Endodermal cell (in vitro differentiated cells): ENCODE results near the gene CLCF1. TPM values are rescaled to one million over a fixed set of nuclear protein-coding genes. Genes with fewer than 3 reads are reported as not detected.
A peak's percentile ranks its signal among the peaks of the same experiment; 100 is the strongest.

Experiments
- DNase-seq: peaks from one replicate; pipeline ENCODE4 v3.0.0-alpha.2; 2017
- H3K27ac ChIP-seq: 2 replicates; pipeline ENCODE4 v1.5.1; 2013; ENCODE audit warnings: mild to moderate bottlenecking, low read depth, low read length, moderate library complexity
- H3K27me3 ChIP-seq: 2 replicates; pipeline ENCODE4 v1.6.1; 2013; ENCODE audit warnings: mild to moderate bottlenecking, low read length, moderate library complexity; ENCODE audit not compliant: insufficient read depth, control insufficient read depth, poor library complexity, severe bottlenecking
- H3K36me3 ChIP-seq: 2 replicates; pipeline ENCODE4 v1.7.0; 2013; ENCODE audit warnings: mild to moderate bottlenecking, low read length, moderate library complexity; ENCODE audit not compliant: control insufficient read depth, insufficient read depth
- H3K4me1 ChIP-seq: one replicate; pipeline ENCODE4 v1.7.0; 2013; ENCODE audit warnings: low read length; ENCODE audit not compliant: control insufficient read depth, insufficient read depth
- H3K4me3 ChIP-seq: 2 replicates; pipeline ENCODE4 v1.5.1; 2013; ENCODE audit warnings: mild to moderate bottlenecking, low read length, moderate library complexity
- H3K9ac ChIP-seq: 2 replicates; pipeline ENCODE4 v1.6.1; 2013; ENCODE audit warnings: mild to moderate bottlenecking, low read length, moderate library complexity; ENCODE audit not compliant: poor library complexity, severe bottlenecking; ENCODE audit errors: extremely low read depth
- H3K9me3 ChIP-seq: 2 replicates; pipeline ENCODE4 v1.6.1; 2013; ENCODE audit warnings: mild to moderate bottlenecking, low read length, moderate library complexity; ENCODE audit not compliant: control insufficient read depth
- H3K27ac Mint-ChIP-seq: 2 replicates; pipeline ENCODE4 v1.8.0; 2020; ENCODE audit warnings: mixed read lengths
- H3K27me3 Mint-ChIP-seq: 2 replicates; pipeline ENCODE4 v1.8.0; 2021; ENCODE audit warnings: mild to moderate bottlenecking, mixed read lengths; ENCODE audit not compliant: insufficient read depth
- H3K36me3 Mint-ChIP-seq: 2 replicates; pipeline ENCODE4 v1.8.0; 2020; ENCODE audit warnings: low read depth, mixed read lengths
- H3K4me1 Mint-ChIP-seq: 2 replicates; pipeline ENCODE4 v1.8.0; 2020; ENCODE audit warnings: mixed read lengths
- H3K4me3 Mint-ChIP-seq: 2 replicates; pipeline ENCODE4 v1.8.0; 2020; ENCODE audit warnings: mild to moderate bottlenecking, moderate library complexity, mixed read lengths
- H3K9me3 Mint-ChIP-seq: 2 replicates; pipeline ENCODE4 v1.8.0; 2020; ENCODE audit warnings: mild to moderate bottlenecking, mixed read lengths
- WGBS, 2 experiments: methylation state at CpG; one replicate each; pipeline versions ENCODE4 v1.1.5 to v1.1.7; 2013; ENCODE audit warnings: missing lambda C conversion rate in 2 of 2, mixed read lengths in 1 of 2; ENCODE audit not compliant: insufficient coverage in 1 of 2, insufficient read length in 1 of 2; 5-methylcytosine and 5-hydroxymethylcytosine counted together
- total RNA-seq, 2 donors: library from RNA; stranded (reverse); fragmentation: NEBNext Ultra II Directional in 1 of 2; extraction: Animal tissue kit (Norgen Biotek cat#: 25700) in 1 of 2; gene quantifications; 2 replicates in 1 of 2; 3 replicates in 1 of 2; pipeline ENCODE4 v1.2.1, GENCODE V29; 2021
- TF ChIP-seq, protein P1 (sequence below): fragments of 200-600 bp; sonication (generic); conservative IDR thresholded peaks from 2 replicates; pipeline ENCODE4 v1.5.0; 2021; ENCODE audit warnings: antibody characterized with exemption, mild to moderate bottlenecking

CLCF1 gene
- total RNA-seq, 2 donors from 2014 or later: 3.6 to 4.8 TPM

- H3K9me3 Mint-ChIP-seq: no peaks in the 10 kb centered on the region
- H3K36me3 Mint-ChIP-seq: no peaks in the 10 kb centered on the region
- Histone ChIP-seq H3K4me1 (peaks cover 22% of the 10 kb centered on the region), H3K27me3 (no peaks in the 10 kb centered on the region), H3K9ac (no peak overlapping the region), H3K4me3 (no peak overlapping the region), H3K27ac (no peak overlapping the region), H3K9me3 (no peaks in the 10 kb centered on the region), H3K36me3 (no peaks in the 10 kb centered on the region)
- peak; percentile 51 for DNase-seq
- H3K27me3 Mint-ChIP-seq: peaks cover 56% of the 10 kb centered on the region
- H3K4me3 Mint-ChIP-seq: no peak overlapping the region
- 76 to 83% methylated on average over 12 to 23 of the region's 23 CpGs for WGBS, 2 experiments
- peaks cover 20% of the 10 kb centered on the region for H3K4me1 Mint-ChIP-seq
- H3K27ac Mint-ChIP-seq: no peak overlapping the region
- TF ChIP-seq, protein P1, sequence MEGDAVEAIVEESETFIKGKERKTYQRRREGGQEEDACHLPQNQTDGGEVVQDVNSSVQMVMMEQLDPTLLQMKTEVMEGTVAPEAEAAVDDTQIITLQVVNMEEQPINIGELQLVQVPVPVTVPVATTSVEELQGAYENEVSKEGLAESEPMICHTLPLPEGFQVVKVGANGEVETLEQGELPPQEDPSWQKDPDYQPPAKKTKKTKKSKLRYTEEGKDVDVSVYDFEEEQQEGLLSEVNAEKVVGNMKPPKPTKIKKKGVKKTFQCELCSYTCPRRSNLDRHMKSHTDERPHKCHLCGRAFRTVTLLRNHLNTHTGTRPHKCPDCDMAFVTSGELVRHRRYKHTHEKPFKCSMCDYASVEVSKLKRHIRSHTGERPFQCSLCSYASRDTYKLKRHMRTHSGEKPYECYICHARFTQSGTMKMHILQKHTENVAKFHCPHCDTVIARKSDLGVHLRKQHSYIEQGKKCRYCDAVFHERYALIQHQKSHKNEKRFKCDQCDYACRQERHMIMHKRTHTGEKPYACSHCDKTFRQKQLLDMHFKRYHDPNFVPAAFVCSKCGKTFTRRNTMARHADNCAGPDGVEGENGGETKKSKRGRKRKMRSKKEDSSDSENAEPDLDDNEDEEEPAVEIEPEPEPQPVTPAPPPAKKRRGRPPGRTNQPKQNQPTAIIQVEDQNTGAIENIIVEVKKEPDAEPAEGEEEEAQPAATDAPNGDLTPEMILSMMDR: no peak
Observed at GRCh38 chr11:67379061-67380058, 6.0 kb upstream of the CLCF1 start.

GRCh38 chr11:67378544-67378943 is 5.1 kb upstream of the CLCF1 start:
- peaks cover 57% of the 10 kb centered on the region for H3K27me3 Mint-ChIP-seq
- H3K27ac ChIP-seq: no peak overlapping the region
- H3K36me3 Mint-ChIP-seq: no peaks in the 10 kb centered on the region
- no peaks in the 10 kb centered on the region for H3K27me3 ChIP-seq
- peaks cover 24% of the 10 kb centered on the region for H3K4me1 ChIP-seq
- TF ChIP-seq, protein P1: no peak
- H3K9ac ChIP-seq: no peak overlapping the region
- no peaks in the 10 kb centered on the region for H3K36me3 ChIP-seq
- no peak overlapping the region for H3K27ac Mint-ChIP-seq
- H3K4me3 Mint-ChIP-seq: no peak overlapping the region
- H3K4me1 Mint-ChIP-seq: peaks cover 24% of the 10 kb centered on the region
- H3K9me3 ChIP-seq: no peaks in the 10 kb centered on the region
- no peaks in the 10 kb centered on the region for H3K9me3 Mint-ChIP-seq
- H3K4me3 ChIP-seq: no peak overlapping the region
- DNase-seq: no peak
- WGBS, 2 experiments: 89 to 94% methylated on average over 3 to 4 of the region's 4 CpGs

DNA sequence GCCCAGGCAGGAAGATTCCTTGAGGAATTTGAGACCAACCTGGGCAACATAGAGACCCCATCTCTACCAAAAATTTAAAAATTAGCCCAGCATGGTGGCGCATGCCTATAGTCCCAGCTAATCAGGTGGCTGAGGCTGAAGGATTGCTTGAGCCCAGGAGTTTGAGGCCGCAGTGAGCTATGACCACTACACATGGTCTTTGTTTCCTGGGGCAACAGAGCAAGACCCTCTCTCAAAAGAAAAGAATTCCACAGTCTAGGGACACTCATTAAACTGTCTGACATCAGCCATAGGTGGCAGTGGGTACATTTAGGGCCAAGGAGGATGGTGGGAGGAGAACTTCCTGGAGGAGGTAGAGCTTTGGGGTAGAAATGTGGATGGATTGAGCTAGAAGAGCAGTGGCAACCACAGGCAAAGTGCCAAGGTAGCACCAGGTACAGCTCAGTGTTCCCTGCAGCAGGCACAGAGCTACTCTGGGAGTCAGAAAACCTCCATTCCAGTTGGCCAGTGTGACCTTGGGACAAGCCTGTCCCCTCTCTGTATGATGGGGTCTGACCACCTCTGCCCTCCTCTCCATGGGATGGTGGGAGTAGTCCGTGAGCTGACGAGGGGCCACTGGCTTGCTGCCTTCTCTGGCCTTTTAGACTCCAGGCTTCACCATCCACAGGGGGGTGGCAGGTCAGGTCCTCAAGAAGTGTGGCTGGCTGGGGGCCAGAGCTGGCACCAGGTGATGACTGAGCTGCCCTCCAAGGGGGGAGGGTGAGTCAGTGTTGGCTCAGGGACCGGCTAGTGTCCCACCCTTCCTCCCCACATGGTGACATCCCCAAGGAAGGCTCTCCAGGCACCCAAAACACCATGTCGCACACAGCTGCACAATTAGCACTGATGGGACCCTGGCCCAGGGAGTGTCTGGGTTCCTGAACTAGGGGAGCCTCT is 3.7 kb upstream of the CLCF1 start:
- H3K36me3 Mint-ChIP-seq: no peaks in the 10 kb centered on the region
- Histone ChIP-seq H3K9ac (no peak overlapping the region), H3K36me3 (no peaks in the 10 kb centered on the region), H3K9me3 (no peaks in the 10 kb centered on the region), H3K27ac (no peak overlapping the region), H3K4me3 (no peak overlapping the region), H3K4me1 (peaks cover 24% of the 10 kb centered on the region), H3K27me3 (no peaks in the 10 kb centered on the region)
- peak overlapping the region; percentile 41 for H3K4me3 Mint-ChIP-seq
- H3K9me3 Mint-ChIP-seq: no peaks in the 10 kb centered on the region
- peak; percentile 39 for DNase-seq
- 93 to 100% methylated on average over 3 to 6 of the region's 6 CpGs for WGBS, 2 experiments
- H3K27ac Mint-ChIP-seq: peak overlapping the region; percentile 48
- H3K4me1 Mint-ChIP-seq: peaks cover 23% of the 10 kb centered on the region
- H3K27me3 Mint-ChIP-seq: peaks cover 55% of the 10 kb centered on the region
- TF ChIP-seq, protein P1: no peak
